HEK293 (cell line): ENCODE data around the gene FAM193B.

Experiments used
- CTCF ChIA-PET: fragments of 350-600 bp; formaldehyde crosslinking; extraction: SDS; loops from one replicate; lab custom pipeline; 2021; ENCODE audit warnings: antibody characterized with exemption; lab: Yijun Ruan, JAX
- POLR2A ChIA-PET: fragments of 300-600 bp; formaldehyde crosslinking; extraction: SDS; loops from one replicate; lab custom pipeline; 2020; ENCODE audit warnings: antibody characterized with exemption, inconsistent platforms; lab: Yijun Ruan, JAX
- H3K27ac ChIP-seq: fragments of 200-500 bp; sonication (Bioruptor generic); 2 replicates; pipeline ENCODE4 v1.5.1; 2014; ENCODE audit warnings: low read depth, low read length, control low read depth, inconsistent platforms; ENCODE audit errors: extremely low read depth
- H3K36me3 ChIP-seq, 2 experiments: fragments of 200-500 bp in 1 of 2; sonication (Bioruptor generic) in 1 of 2; 1 replicate in 1 of 2; 2 replicates in 1 of 2; pipeline ENCODE4 v1.5.1; 2014 to 2017; ENCODE audit warnings: inconsistent platforms in 2 of 2, low read length in 2 of 2; ENCODE audit not compliant: control insufficient read depth in 2 of 2, insufficient read depth in 1 of 2
- H3K4me1 ChIP-seq: fragments of 200-500 bp; sonication (Bioruptor generic); 2 replicates; pipeline ENCODE4 v1.5.1; 2014; ENCODE audit warnings: mild to moderate bottlenecking, low read length, inconsistent platforms; ENCODE audit not compliant: control insufficient read depth, insufficient read depth
- H3K4me3 ChIP-seq: 2 replicates; pipeline ENCODE4 v1.5.1; 2011; ENCODE audit warnings: low read depth, mild to moderate bottlenecking, control low read depth, low read length, moderate library complexity
- H3K9me3 ChIP-seq: fragments of 200-500 bp; sonication (Bioruptor generic); 2 replicates; pipeline ENCODE4 v1.5.1; 2014; ENCODE audit warnings: low read depth, low read length, inconsistent platforms; ENCODE audit not compliant: control insufficient read depth, insufficient read depth
- BCL11A ChIP-seq: fragments of 450-650 bp; formaldehyde crosslinking; IDR thresholded peaks from 2 replicates; pipeline ENCODE4 v1.5.1; 2016; ENCODE audit warnings: low read depth, missing biosample characterization, missing genetic modification characterization
- EGR2 ChIP-seq: fragments of 450-650 bp; formaldehyde crosslinking; IDR thresholded peaks from 2 replicates; pipeline ENCODE4 v1.5.1; 2016; ENCODE audit warnings: low read depth, missing biosample characterization, missing genetic modification characterization
- GFI1B ChIP-seq: fragments of 450-650 bp; formaldehyde crosslinking; IDR thresholded peaks from 2 replicates; pipeline ENCODE4 v1.5.1; 2016; ENCODE audit warnings: missing biosample characterization, missing genetic modification characterization
- HOXD13 ChIP-seq: sonication (generic); formaldehyde crosslinking; IDR thresholded peaks from 2 replicates; pipeline ENCODE4 v1.8.0; 2022; ENCODE audit warnings: missing genetic modification reagents, borderline replicate concordance
- KLF10 ChIP-seq: fragments of 450-650 bp; IDR thresholded peaks from 2 replicates; pipeline ENCODE4 v1.5.1; 2018; ENCODE audit warnings: missing biosample characterization, mild to moderate bottlenecking, missing genetic modification characterization
- KLF9 ChIP-seq: fragments of 450-650 bp; formaldehyde crosslinking; IDR thresholded peaks from 2 replicates; pipeline ENCODE4 v1.5.1; 2016; ENCODE audit warnings: missing biosample characterization, missing genetic modification characterization, low read depth
- MEIS1 ChIP-seq: sonication (generic); formaldehyde crosslinking; IDR thresholded peaks from 2 replicates; pipeline ENCODE4 v1.8.1; 2022; ENCODE audit warnings: missing genetic modification reagents, mild to moderate bottlenecking, borderline replicate concordance
- OVOL3 ChIP-seq: fragments of 450-650 bp; formaldehyde crosslinking; IDR thresholded peaks from 2 replicates; pipeline ENCODE4 v1.5.1; 2016; ENCODE audit warnings: missing biosample characterization, missing genetic modification characterization
- PATZ1 ChIP-seq: fragments of 450-650 bp; formaldehyde crosslinking; IDR thresholded peaks from 2 replicates; pipeline ENCODE4 v1.5.1; 2016; ENCODE audit warnings: missing biosample characterization, missing genetic modification characterization
- REPIN1 ChIP-seq: fragments of 450-650 bp; formaldehyde crosslinking; IDR thresholded peaks from 2 replicates; pipeline ENCODE4 v1.5.1; 2017; ENCODE audit warnings: missing biosample characterization, missing genetic modification characterization, low read depth
- SP2 ChIP-seq: fragments of 450-650 bp; formaldehyde crosslinking; IDR thresholded peaks from 2 replicates; pipeline ENCODE4 v1.5.1; 2016; ENCODE audit warnings: missing biosample characterization, missing genetic modification characterization
- YY2 ChIP-seq: fragments of 450-650 bp; formaldehyde crosslinking; IDR thresholded peaks from 2 replicates; pipeline ENCODE4 v1.5.1; 2016; ENCODE audit warnings: missing biosample characterization, missing genetic modification characterization
- ZBTB1 ChIP-seq: fragments of 450-650 bp; formaldehyde crosslinking; IDR thresholded peaks from 2 replicates; pipeline ENCODE4 v1.5.1; 2016; ENCODE audit warnings: missing biosample characterization, missing genetic modification characterization
- ZBTB48 ChIP-seq: fragments of 450-650 bp; formaldehyde crosslinking; IDR thresholded peaks from 2 replicates; pipeline ENCODE4 v1.5.1; 2016; ENCODE audit warnings: missing biosample characterization, missing genetic modification characterization
- ZNF2 ChIP-seq: fragments of 450-650 bp; formaldehyde crosslinking; IDR thresholded peaks from 2 replicates; pipeline ENCODE4 v1.5.1; 2016; ENCODE audit warnings: missing biosample characterization, missing genetic modification characterization
- ZNF239 ChIP-seq: fragments of 450-650 bp; formaldehyde crosslinking; IDR thresholded peaks from 2 replicates; pipeline ENCODE4 v1.5.1; 2016; ENCODE audit warnings: missing biosample characterization, missing genetic modification characterization
- ZNF302 ChIP-seq: fragments of 450-650 bp; formaldehyde crosslinking; IDR thresholded peaks from 2 replicates; pipeline ENCODE4 v1.5.1; 2016; ENCODE audit warnings: missing biosample characterization, missing genetic modification characterization, low read depth
- ZNF341 ChIP-seq: fragments of 450-650 bp; formaldehyde crosslinking; IDR thresholded peaks from 2 replicates; pipeline ENCODE4; 2016; ENCODE audit warnings: low read depth, missing biosample characterization, missing genetic modification characterization
- ZNF37A ChIP-seq: fragments of 450-650 bp; IDR thresholded peaks from 2 replicates; pipeline ENCODE4 v1.5.1; 2018; ENCODE audit warnings: missing biosample characterization, missing genetic modification characterization
- ZNF391 ChIP-seq: fragments of 450-650 bp; formaldehyde crosslinking; IDR thresholded peaks from 2 replicates; pipeline ENCODE4 v1.5.1; 2016; ENCODE audit warnings: low read depth, missing biosample characterization, missing genetic modification characterization, borderline replicate concordance
- ZNF423 ChIP-seq: fragments of 450-650 bp; formaldehyde crosslinking; IDR thresholded peaks from 2 replicates; pipeline ENCODE4 v1.5.1; 2016; ENCODE audit warnings: missing biosample characterization, missing genetic modification characterization
- ZNF473 ChIP-seq: fragments of 450-650 bp; formaldehyde crosslinking; IDR thresholded peaks from 2 replicates; pipeline ENCODE4 v1.5.1; 2017; ENCODE audit warnings: missing biosample characterization, missing genetic modification characterization
- ZNF544 ChIP-seq: fragments of 450-650 bp; formaldehyde crosslinking; IDR thresholded peaks from 2 replicates; pipeline ENCODE4 v1.5.0; 2017; ENCODE audit warnings: missing biosample characterization, missing genetic modification characterization
- ZNF555 ChIP-seq: fragments of 450-650 bp; formaldehyde crosslinking; conservative IDR thresholded peaks from 2 replicates; pipeline ENCODE4 v1.5.1; 2017; ENCODE audit warnings: missing biosample characterization, mild to moderate bottlenecking, missing genetic modification characterization, inconsistent platforms
- ZNF610 ChIP-seq: fragments of 450-650 bp; formaldehyde crosslinking; IDR thresholded peaks from 2 replicates; pipeline ENCODE4 v1.5.1; 2016; ENCODE audit warnings: missing biosample characterization, missing genetic modification characterization, borderline replicate concordance
- ZNF654 ChIP-seq: fragments of 450-650 bp; formaldehyde crosslinking; IDR thresholded peaks from 2 replicates; pipeline ENCODE4 v1.5.1; 2016; ENCODE audit warnings: low read depth, missing biosample characterization, missing genetic modification characterization
- ZNF670 ChIP-seq: fragments of 450-650 bp; formaldehyde crosslinking; IDR thresholded peaks from 2 replicates; pipeline ENCODE4 v1.5.1; 2016; ENCODE audit warnings: missing biosample characterization, missing genetic modification characterization, low read depth
- ZNF777 ChIP-seq: fragments of 450-650 bp; formaldehyde crosslinking; IDR thresholded peaks from 2 replicates; pipeline ENCODE4 v1.5.1; 2017; ENCODE audit warnings: missing biosample characterization, missing genetic modification characterization, borderline replicate concordance
- ZNF837 ChIP-seq: fragments of 450-650 bp; formaldehyde crosslinking; IDR thresholded peaks from 2 replicates; pipeline ENCODE4 v1.5.1; 2016; ENCODE audit warnings: missing biosample characterization, missing genetic modification characterization
- TF ChIP-seq, protein P1 (sequence below): fragments of 450-650 bp; IDR thresholded peaks from 2 replicates; pipeline ENCODE4 v1.5.1; 2018; ENCODE audit warnings: missing biosample characterization, mild to moderate bottlenecking, missing genetic modification characterization

The FAM193B gene

GRCh38 chr5:177474846-177475562, 79.4 kb downstream of the FAM193B start:
- TF ChIP-seq ZNF37A (tag by site-specific recombination) (no peak), ZNF302 (tag by site-specific recombination) (no peak), ZBTB1 (no peak), ZNF473 (tag by site-specific recombination) (no peak), REPIN1 (tag by site-specific recombination) (no peak), KLF9 (peak; percentile 54; the same call in 1 of the 2 replicates), MEIS1 (CRISPR knock-in tag) (no peak), ZBTB48 (peak; percentile 40; the same call in 1 of the 2 replicates)
- H3K36me3 ChIP-seq: peaks cover 0 to 20% of the 10 kb centered on the region in 2 experiments; a peak in 1 of 3 replicates
- H3K4me1 ChIP-seq: peaks cover 4% of the 10 kb centered on the region
- POLR2A ChIA-PET: interaction anchor here (1.0 to 7.3 kb wide), 6 partner anchors 10 to 73 kb away, joined by 3 to 102 read pairs (median 5); partner anchors contain the start of gene PDLIM7
- H3K4me3 ChIP-seq: no peak overlapping the region
- CTCF ChIA-PET: interaction anchor here (0.6 to 2.5 kb wide), 8 partner anchors 14 to 156 kb away, joined by 3 to 11 read pairs (median 6); no protein-coding TSS in a partner anchor
- H3K9me3 ChIP-seq: no peaks in the 10 kb centered on the region
- no peak overlapping the region for H3K27ac ChIP-seq

GRCh38 chr5:177474002-177474476, 80.3 kb downstream of the FAM193B start:
- Histone ChIP-seq H3K9me3 (no peaks in the 10 kb centered on the region), H3K27ac (0 out of 2 replicates have a peak overlapping the region, but pooled peaks have one; percentile 24), H3K36me3 (peaks cover 0 to 23% of the 10 kb centered on the region in 2 experiments; a peak in 1 of 3 replicates), H3K4me1 (peaks cover 4% of the 10 kb centered on the region), H3K4me3 (no peak overlapping the region)
- POLR2A ChIA-PET: interaction anchor here (0.7 to 7.3 kb wide), 5 partner anchors 11 to 47 kb away, joined by 3 to 102 read pairs (median 6); partner anchors contain the start of genes GRK6 and PDLIM7
- CTCF ChIA-PET: interaction anchor here (0.6 to 1.7 kb wide), 5 partner anchors 16 to 100 kb away, joined by 3 to 8 read pairs (median 4); no protein-coding TSS in a partner anchor
- TF ChIP-seq ZNF670 (tag by site-specific recombination): no peak
- TF ChIP-seq ZNF239: no peak
- no peak for TF ChIP-seq GFI1B
- no peak for TF ChIP-seq OVOL3 (tag by site-specific recombination)
- TF ChIP-seq YY2 (tag by site-specific recombination): no peak
- TF ChIP-seq BCL11A (tag by site-specific recombination): no peak
- TF ChIP-seq ZNF423 (tag by site-specific recombination): no peak
- TF ChIP-seq ZNF654: no peak
- TF ChIP-seq ZNF341 (tag by site-specific recombination): no peak; the same call in 1 of the 2 replicates
- TF ChIP-seq KLF9: no peak
- TF ChIP-seq SP2 (tag by site-specific recombination): peak; percentile 38; the same call in 1 of the 2 replicates
- no peak for TF ChIP-seq ZNF610 (tag by site-specific recombination)
- no peak for TF ChIP-seq ZNF777
- no peak for TF ChIP-seq HOXD13
- no peak for TF ChIP-seq ZNF555
- peak; percentile 82 for TF ChIP-seq PATZ1 (tag by site-specific recombination)
- no peak for TF ChIP-seq ZNF837 (tag by site-specific recombination)
- no peak for TF ChIP-seq ZNF2 (tag by site-specific recombination)
- TF ChIP-seq, protein P1, sequence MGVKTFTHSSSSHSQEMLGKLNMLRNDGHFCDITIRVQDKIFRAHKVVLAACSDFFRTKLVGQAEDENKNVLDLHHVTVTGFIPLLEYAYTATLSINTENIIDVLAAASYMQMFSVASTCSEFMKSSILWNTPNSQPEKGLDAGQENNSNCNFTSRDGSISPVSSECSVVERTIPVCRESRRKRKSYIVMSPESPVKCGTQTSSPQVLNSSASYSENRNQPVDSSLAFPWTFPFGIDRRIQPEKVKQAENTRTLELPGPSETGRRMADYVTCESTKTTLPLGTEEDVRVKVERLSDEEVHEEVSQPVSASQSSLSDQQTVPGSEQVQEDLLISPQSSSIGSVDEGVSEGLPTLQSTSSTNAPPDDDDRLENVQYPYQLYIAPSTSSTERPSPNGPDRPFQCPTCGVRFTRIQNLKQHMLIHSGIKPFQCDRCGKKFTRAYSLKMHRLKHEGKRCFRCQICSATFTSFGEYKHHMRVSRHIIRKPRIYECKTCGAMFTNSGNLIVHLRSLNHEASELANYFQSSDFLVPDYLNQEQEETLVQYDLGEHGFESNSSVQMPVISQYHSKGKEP (tag by site-specific recombination): no peak
- no peak for TF ChIP-seq ZNF391 (tag by site-specific recombination)
- TF ChIP-seq KLF10: no peak
- no peak for TF ChIP-seq EGR2 (tag by site-specific recombination)
- no peak for TF ChIP-seq ZNF544 (tag by site-specific recombination)
